ENCODE data around the gene IL32. TPM values are rescaled to one million over a fixed set of nuclear protein-coding genes. Genes with fewer than 3 reads are reported as not detected.
"Not testable (repeated sequence)": the region's sequence is repeated elsewhere in the genome, so short reads cannot be mapped to it uniquely, and the experiment has no call there.

The IL32 gene
- polyA plus RNA-seq, 2 of the 4 experiments (the other 2 are of a cell fraction), result 8.9 to 20.2 TPM

DNA sequence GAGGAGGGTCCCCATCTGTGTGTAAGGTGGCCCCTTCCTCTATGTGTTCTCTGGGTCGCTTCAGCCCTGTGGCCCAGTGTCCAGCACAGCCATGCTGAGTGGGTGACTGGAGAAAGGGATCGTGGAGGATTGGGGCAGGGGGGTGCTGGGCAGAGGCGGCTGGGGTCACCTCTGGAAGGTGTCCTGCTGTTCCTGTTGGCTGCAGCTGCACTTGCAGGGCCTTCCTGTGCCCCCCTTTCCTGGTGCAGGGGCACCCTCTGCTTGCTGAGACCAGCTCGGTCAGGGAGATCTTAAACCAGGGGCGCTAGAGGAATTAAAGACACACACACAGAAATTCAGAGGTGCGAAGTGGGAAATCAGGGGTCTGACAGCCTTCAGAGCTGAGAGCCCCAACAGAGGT is 11.1 kb downstream of the IL32 start:
- FAIRE-seq (no peak), ATAC-seq (no peak), DNase-seq (ENCODE audit: low read depth in 1 of 2, low spot score in 1 of 2) (no peak)
- TF ChIP-seq HEYL (CRISPR knock-in tag; IDR thresholded peaks at IDR 0.05) (no peak), FOXS1 (CRISPR knock-in tag; IDR thresholded peaks at IDR 0.05) (no peak), BHLHE40 (IDR thresholded peaks at IDR 0.05; ENCODE audit: low read depth, low read length) (no peak), HOXA7 (CRISPR knock-in tag; IDR thresholded peaks at IDR 0.05) (no peak), ZSCAN20 (CRISPR knock-in tag; IDR thresholded peaks at IDR 0.05) (no peak), SMC3 (IDR thresholded peaks at IDR 0.05) (no peak), RARB (CRISPR knock-in tag; IDR thresholded peaks at IDR 0.05) (no peak), ZC3H11A (IDR thresholded peaks at IDR 0.05) (no peak), JUNB (IDR thresholded peaks at IDR 0.05) (no peak), KDM1A (IDR thresholded peaks at IDR 0.05; ENCODE audit: low read depth) (no peak), RCOR1 (IDR thresholded peaks at IDR 0.05; ENCODE audit: low read depth, low read length) (no peak), PHF8 (IDR thresholded peaks at IDR 0.05; ENCODE audit: borderline replicate concordance, low read depth) (no peak), EP300 (IDR thresholded peaks at IDR 0.05) (no peak), NPAS2 (CRISPR knock-in tag; IDR thresholded peaks at IDR 0.05; ENCODE audit: borderline replicate concordance) (no peak), ZFP36 (IDR thresholded peaks at IDR 0.05; ENCODE audit: borderline replicate concordance, partially characterized antibody) (no peak)
- TF ChIP-seq, protein P1, sequence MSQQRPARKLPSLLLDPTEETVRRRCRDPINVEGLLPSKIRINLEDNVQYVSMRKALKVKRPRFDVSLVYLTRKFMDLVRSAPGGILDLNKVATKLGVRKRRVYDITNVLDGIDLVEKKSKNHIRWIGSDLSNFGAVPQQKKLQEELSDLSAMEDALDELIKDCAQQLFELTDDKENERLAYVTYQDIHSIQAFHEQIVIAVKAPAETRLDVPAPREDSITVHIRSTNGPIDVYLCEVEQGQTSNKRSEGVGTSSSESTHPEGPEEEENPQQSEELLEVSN (IDR thresholded peaks at IDR 0.05; ENCODE audit: borderline replicate concordance, low read depth), result no peak
- TF ChIP-seq, protein P2, sequence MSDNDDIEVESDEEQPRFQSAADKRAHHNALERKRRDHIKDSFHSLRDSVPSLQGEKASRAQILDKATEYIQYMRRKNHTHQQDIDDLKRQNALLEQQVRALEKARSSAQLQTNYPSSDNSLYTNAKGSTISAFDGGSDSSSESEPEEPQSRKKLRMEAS (IDR thresholded peaks at IDR 0.05), result no peak
- TF ChIP-seq, protein P3, sequence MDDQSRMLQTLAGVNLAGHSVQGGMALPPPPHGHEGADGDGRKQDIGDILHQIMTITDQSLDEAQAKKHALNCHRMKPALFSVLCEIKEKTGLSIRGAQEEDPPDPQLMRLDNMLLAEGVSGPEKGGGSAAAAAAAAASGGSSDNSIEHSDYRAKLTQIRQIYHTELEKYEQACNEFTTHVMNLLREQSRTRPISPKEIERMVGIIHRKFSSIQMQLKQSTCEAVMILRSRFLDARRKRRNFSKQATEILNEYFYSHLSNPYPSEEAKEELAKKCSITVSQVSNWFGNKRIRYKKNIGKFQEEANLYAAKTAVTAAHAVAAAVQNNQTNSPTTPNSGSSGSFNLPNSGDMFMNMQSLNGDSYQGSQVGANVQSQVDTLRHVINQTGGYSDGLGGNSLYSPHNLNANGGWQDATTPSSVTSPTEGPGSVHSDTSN (IDR thresholded peaks at IDR 0.05), result no peak
- TF ChIP-seq, protein P4, sequence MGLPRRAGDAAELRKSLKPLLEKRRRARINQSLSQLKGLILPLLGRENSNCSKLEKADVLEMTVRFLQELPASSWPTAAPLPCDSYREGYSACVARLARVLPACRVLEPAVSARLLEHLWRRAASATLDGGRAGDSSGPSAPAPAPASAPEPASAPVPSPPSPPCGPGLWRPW (IDR thresholded peaks at IDR 0.05), result no peak
- ChIA-PET CTCF (interaction anchor here (0.6 to 4.0 kb wide), 6 partner anchors 11 to 21 kb away, joined by 3 to 29 read pairs (median 4); no protein-coding TSS in a partner anchor), POLR2A (no interaction called here)
- 33% methylated on average over 3 of the region's 6 CpGs for WGBS (ENCODE audit: missing lambda C conversion rate)
- Histone ChIP-seq H3K4me1 (no peaks in the 10 kb centered on the region), H3K27ac (no peak overlapping the region), H3K4me2 (no peak overlapping the region), H3K4me3 (no peak overlapping the region), H3K9me3 (no peaks in the 10 kb centered on the region)

DNA sequence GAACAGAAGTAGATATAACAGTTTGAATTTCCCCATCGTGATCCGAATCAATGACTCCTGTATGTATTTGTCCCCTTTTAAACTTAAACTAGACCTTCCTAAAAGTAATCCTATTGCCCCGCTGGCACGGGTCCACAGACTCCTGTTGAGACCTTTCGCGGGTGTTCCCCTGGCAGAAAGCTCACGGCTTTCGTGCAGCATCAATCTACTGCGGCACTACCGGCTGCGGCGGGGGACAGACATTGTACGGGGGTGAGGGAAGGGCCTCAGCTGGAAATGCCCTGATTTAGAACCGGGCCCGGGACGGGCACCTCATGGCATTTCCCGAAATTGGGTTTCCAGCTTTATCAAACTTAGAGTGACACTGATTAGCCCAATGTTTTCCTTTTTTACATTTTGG is 14.6 kb downstream of the IL32 start:
- Histone ChIP-seq H3K4me1 (no peaks in the 10 kb centered on the region), H3K4me3 (no peak overlapping the region), H3K4me2 (no peak overlapping the region), H3K27ac (no peak overlapping the region), H3K9me3 (no peaks in the 10 kb centered on the region)
- 52% methylated on average over 17 of the region's 17 CpGs for WGBS (ENCODE audit: missing lambda C conversion rate)
- FAIRE-seq, result no peak
- TF ChIP-seq CHD2 (IDR thresholded peaks at IDR 0.05; ENCODE audit: low read length, partially characterized antibody), result no peak
- TF ChIP-seq BHLHE40 (IDR thresholded peaks at IDR 0.05; ENCODE audit: low read depth, low read length), result no peak
- TF ChIP-seq, protein P4 (IDR thresholded peaks at IDR 0.05), result no peak
- no peak for TF ChIP-seq MAFK (IDR thresholded peaks at IDR 0.05; ENCODE audit: partially characterized antibody)
- no peak for TF ChIP-seq RARB (CRISPR knock-in tag; IDR thresholded peaks at IDR 0.05)
- no peak for TF ChIP-seq EHMT2 (IDR thresholded peaks at IDR 0.05; ENCODE audit: low read depth)
- TF ChIP-seq EP300 (IDR thresholded peaks at IDR 0.05), result no peak
- no peak for TF ChIP-seq FOSB (CRISPR knock-in tag; IDR thresholded peaks at IDR 0.05)
- TF ChIP-seq KDM5A (IDR thresholded peaks at IDR 0.05), result no peak
- TF ChIP-seq FOSL2 (IDR thresholded peaks at IDR 0.05), result no peak
- TF ChIP-seq FOSL2 (CRISPR knock-in tag; IDR thresholded peaks at IDR 0.05), result no peak
- TF ChIP-seq RNF2 (IDR thresholded peaks at IDR 0.05; ENCODE audit: borderline replicate concordance, low read depth), result no peak
- TF ChIP-seq ZFP36 (IDR thresholded peaks at IDR 0.05; ENCODE audit: borderline replicate concordance, partially characterized antibody), result no peak
- no peak for TF ChIP-seq TP53 (CRISPR knock-in tag; IDR thresholded peaks at IDR 0.05)
- no peak for TF ChIP-seq HOXA7 (CRISPR knock-in tag; IDR thresholded peaks at IDR 0.05)
- TF ChIP-seq, protein P1 (IDR thresholded peaks at IDR 0.05; ENCODE audit: borderline replicate concordance, low read depth), result no peak
- ATAC-seq, result no peak
- ChIA-PET CTCF (interaction anchor here (1.2 to 1.6 kb wide), 5 partner anchors 9 to 21 kb away, joined by 3 to 6 read pairs (median 4); no protein-coding TSS in a partner anchor), POLR2A (no interaction called here)
- no peak for DNase-seq (ENCODE audit: low read depth in 1 of 2, low spot score in 1 of 2)

DNA sequence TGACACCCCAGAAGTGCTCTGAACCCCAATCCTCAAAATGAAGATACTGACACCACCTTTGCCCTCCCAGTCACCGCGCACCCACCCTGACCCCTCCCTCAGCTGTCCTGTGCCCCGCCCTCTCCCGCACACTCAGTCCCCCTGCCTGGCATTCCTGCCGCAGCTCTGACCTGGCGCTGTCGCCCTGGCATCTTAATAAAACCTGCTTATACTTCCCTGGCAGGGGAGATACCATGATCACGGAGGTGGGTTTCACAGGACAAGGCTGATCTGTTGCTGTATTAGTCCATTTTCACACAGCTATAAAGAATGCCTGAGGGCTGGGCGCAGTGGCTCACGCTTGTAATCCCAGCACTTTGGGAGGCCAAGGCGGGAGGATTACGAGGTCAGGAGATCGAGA is 16.5 kb downstream of the IL32 start:
- ATAC-seq; H3K27ac ChIP-seq; H3K4me2 ChIP-seq; FAIRE-seq; DNase-seq (ENCODE audit: low read depth in 1 of 2, low spot score in 1 of 2); POLR2A ChIA-PET; H3K4me1 ChIP-seq; H3K9me3 ChIP-seq; H3K4me3 ChIP-seq: not testable (repeated sequence)
- 75% methylated on average over 7 of the region's 13 CpGs for WGBS (ENCODE audit: missing lambda C conversion rate)
- CTCF ChIA-PET, result interaction anchor here (0.7 kb wide), 1 partner anchor 22 kb away, joined by 3 read pairs; no protein-coding TSS in a partner anchor

DNA sequence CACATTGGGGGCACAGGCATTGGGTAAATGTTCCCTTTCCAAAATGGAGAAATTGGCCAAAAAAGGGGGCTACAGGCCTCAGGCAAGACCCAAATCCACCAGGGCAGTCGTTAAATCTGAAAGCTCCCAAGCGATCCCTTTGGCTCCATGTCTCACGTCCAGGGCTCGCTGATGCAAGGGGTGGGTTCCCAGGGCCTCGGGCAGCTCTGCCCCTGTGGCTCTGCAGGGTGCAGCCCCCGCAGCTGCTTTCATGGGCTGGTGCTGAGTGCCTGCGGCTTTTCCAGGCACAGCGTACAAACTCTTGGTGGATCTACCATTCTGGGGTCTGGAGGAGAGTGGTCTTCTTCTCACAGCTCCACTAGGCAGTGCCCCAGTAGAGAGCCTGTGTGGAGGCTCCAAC is 18.0 kb downstream of the IL32 start:
- ATAC-seq; DNase-seq (ENCODE audit: low read depth in 1 of 2, low spot score in 1 of 2); H3K4me1 ChIP-seq; H3K4me3 ChIP-seq; H3K4me2 ChIP-seq; POLR2A ChIA-PET; H3K9me3 ChIP-seq; FAIRE-seq; H3K27ac ChIP-seq: not testable (repeated sequence)
- 93% methylated on average over 8 of the region's 8 CpGs for WGBS (ENCODE audit: missing lambda C conversion rate)
- CTCF ChIA-PET, result interaction anchor here (0.8 to 1.6 kb wide), 7 partner anchors 10 to 36 kb away, joined by 3 to 6 read pairs (median 3); no protein-coding TSS in a partner anchor

Measured in A549 (cell line).